Measurements from ENCODE around the gene TRNAU1AP. TPM values are rescaled to one million over a fixed set of nuclear protein-coding genes. Genes with fewer than 3 reads are reported as not detected.
A peak's percentile ranks its signal among the peaks of the same experiment; 100 is the strongest.
"Not testable (repeated sequence)": the region's sequence is repeated elsewhere in the genome, so short reads cannot be mapped to it uniquely, and the experiment has no call there.

Gene TRNAU1AP
- total RNA-seq, 4 donors from 2014 or later, result 12.3 to 48.7 (median 25.4) TPM

- H3K4me1 ChIP-seq, result peaks cover 0 to 14% (median 3%) of the 10 kb centered on the region in 4 donors
- peak overlapping the region; percentile 64 to 86 (median 78) for H3K4me3 ChIP-seq
- peak; percentile 44 to 79 (median 75) for DNase-seq
- peak overlapping the region; percentile 84 to 87 (median 86) for H3K27ac ChIP-seq
- H3K36me3 ChIP-seq, result peaks cover 0 to 39% (median 0%) of the 10 kb centered on the region in 3 donors
- no peaks in the 10 kb centered on the region for H3K9me3 ChIP-seq
- peak; percentile 46 to 50 for TF ChIP-seq POLR2A (IDR thresholded peaks at IDR 0.05)
- no peak for TF ChIP-seq CTCF (IDR thresholded peaks at IDR 0.05)
- no peaks in the 10 kb centered on the region for H3K27me3 ChIP-seq
These were observed 28.0 kb downstream of the TRNAU1AP start for GRCh38 chr1:28580722-28581530.

GRCh38 chr1:28581531-28582247 lies 28.8 kb downstream of the TRNAU1AP start:
- Histone ChIP-seq H3K4me1 (peaks cover 0 to 14% (median 3%) of the 10 kb centered on the region in 4 donors), H3K4me3 (peak overlapping the region; percentile 64 to 86 (median 78))
- TF ChIP-seq POLR2A (IDR thresholded peaks at IDR 0.05), result peak; percentile 94 to 97
- TF ChIP-seq CTCF (IDR thresholded peaks at IDR 0.05), result peak in 4 of 6 experiments; percentile 22 to 41 (median 30)

GRCh38 chr1:28582248-28582615 lies 29.3 kb downstream of the TRNAU1AP start:
- H3K4me3 ChIP-seq, result peak overlapping the region; percentile 64 to 86 (median 78)
- H3K27ac ChIP-seq, result peak overlapping the region; percentile 84 to 87 (median 86)
- TF ChIP-seq CTCF (IDR thresholded peaks at IDR 0.05), result no peak
- TF ChIP-seq POLR2A (IDR thresholded peaks at IDR 0.05), result no peak
- H3K9me3 ChIP-seq, result no peaks in the 10 kb centered on the region
- DNase-seq, result no peak
- peaks cover 0 to 14% (median 3%) of the 10 kb centered on the region in 4 donors for H3K4me1 ChIP-seq
- H3K27me3 ChIP-seq, result no peaks in the 10 kb centered on the region
- H3K36me3 ChIP-seq, result peaks cover 0 to 32% (median 0%) of the 10 kb centered on the region in 3 donors

More at GRCh38 chr1:28581531-28582247, 28.8 kb downstream of the TRNAU1AP start:
- Histone ChIP-seq H3K27me3 (no peaks in the 10 kb centered on the region), H3K27ac (peak overlapping the region; percentile 84 to 87 (median 86)), H3K36me3 (peaks cover 0 to 37% (median 0%) of the 10 kb centered on the region in 3 donors), H3K9me3 (no peaks in the 10 kb centered on the region)
- peak; percentile 96 to 98 (median 97) for DNase-seq

GRCh38 chr1:28586585-28587391 lies 33.9 kb downstream of the TRNAU1AP start:
- H3K27ac ChIP-seq, H3K36me3 ChIP-seq, H3K27me3 ChIP-seq, DNase-seq, H3K4me3 ChIP-seq, H3K9me3 ChIP-seq: not testable (repeated sequence)
- H3K4me1 ChIP-seq, result peaks cover 0 to 11% (median 0%) of the 10 kb centered on the region in 4 donors

- no peaks in the 10 kb centered on the region for H3K36me3 ChIP-seq
- H3K27me3 ChIP-seq, result no peaks in the 10 kb centered on the region
- no peaks in the 10 kb centered on the region for H3K9me3 ChIP-seq
- TF ChIP-seq POLR2A (IDR thresholded peaks at IDR 0.05), result no peak
- no peak for TF ChIP-seq CTCF (IDR thresholded peaks at IDR 0.05)
- DNase-seq, result peak; percentile 28 to 62 (median 56)
- peaks cover 0 to 17% (median 0%) of the 10 kb centered on the region in 4 donors for H3K4me1 ChIP-seq
- peak within 1 kb of the TSS; percentile 24 to 66 (median 64) for H3K4me3 ChIP-seq
- H3K27ac ChIP-seq, result peak within 1 kb of the TSS in 2 of 4 donors; percentile 16 to 57
These were observed 38.9 kb downstream of the TRNAU1AP start, which contains the start of gene RAB42 for GRCh38 chr1:28591708-28592320. Gene RAB42 (plus strand): TSS chr1:28592265. CDS start chr1:28592512, 247 bp downstream.

Measured in Peyer's patch (tissue), 4 donors.